Rectal smooth muscle tissue (tissue), 1 donor: ENCODE data around the gene GAP43.

Source experiments
- H3K27ac ChIP-seq: one replicate; pipeline ENCODE4 v1.7.0; 2013; ENCODE audit warnings: low read depth, low read length, inconsistent platforms
- H3K27me3 ChIP-seq: one replicate; pipeline ENCODE4 v1.7.0; 2013; ENCODE audit warnings: low read length; ENCODE audit not compliant: control insufficient read depth, insufficient read depth
- H3K36me3 ChIP-seq: one replicate; pipeline ENCODE4 v1.7.0; 2013; ENCODE audit warnings: low read length; ENCODE audit not compliant: control insufficient read depth, insufficient read depth
- H3K4me1 ChIP-seq: one replicate; pipeline ENCODE4 v1.7.0; 2013; ENCODE audit warnings: low read length; ENCODE audit not compliant: control insufficient read depth, insufficient read depth
- H3K4me3 ChIP-seq: one replicate; pipeline ENCODE4 v1.7.0; 2013; ENCODE audit warnings: low read length
- H3K9ac ChIP-seq: one replicate; pipeline ENCODE4 v1.7.0; 2013; ENCODE audit warnings: low read length

GAP43 gene

DNA sequence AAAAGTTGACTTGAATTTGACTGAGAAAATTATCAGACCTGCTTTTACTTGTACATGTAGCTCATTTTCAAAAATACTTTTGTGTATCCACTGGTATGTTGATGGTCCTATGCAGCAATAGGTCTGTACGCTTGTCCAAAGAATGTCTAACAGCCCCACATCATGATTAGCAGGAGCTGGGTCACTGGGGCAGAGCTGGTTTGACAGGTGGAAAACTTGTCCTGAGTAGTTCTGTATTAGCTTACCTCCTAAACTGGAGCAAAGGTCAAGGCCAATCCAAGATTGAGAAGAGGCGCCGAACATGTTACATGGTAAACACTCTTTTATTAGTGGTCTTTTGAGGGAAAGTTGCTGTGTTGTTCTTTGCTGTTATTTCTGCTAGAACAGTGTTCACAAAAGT lies 50.6 kb downstream of the GAP43 start:
- Histone ChIP-seq H3K9ac (no peak overlapping the region), H3K27me3 (no peaks in the 10 kb centered on the region), H3K4me3 (no peak overlapping the region), H3K36me3 (no peaks in the 10 kb centered on the region), H3K4me1 (no peaks in the 10 kb centered on the region), H3K27ac (no peak overlapping the region)

DNA sequence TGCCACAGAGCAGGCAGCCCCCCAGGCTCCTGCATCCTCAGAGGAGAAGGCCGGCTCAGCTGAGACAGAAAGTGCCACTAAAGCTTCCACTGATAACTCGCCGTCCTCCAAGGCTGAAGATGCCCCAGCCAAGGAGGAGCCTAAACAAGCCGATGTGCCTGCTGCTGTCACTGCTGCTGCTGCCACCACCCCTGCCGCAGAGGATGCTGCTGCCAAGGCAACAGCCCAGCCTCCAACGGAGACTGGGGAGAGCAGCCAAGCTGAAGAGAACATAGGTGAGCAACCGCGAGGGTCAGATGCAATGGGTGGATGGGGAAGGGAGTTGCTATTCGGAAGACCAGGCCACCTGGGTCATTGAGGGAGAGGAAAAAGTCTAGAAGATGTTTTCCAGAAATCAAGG lies 53.0 kb downstream of the GAP43 start:
- H3K27ac ChIP-seq, result no peak overlapping the region
- no peak overlapping the region for H3K9ac ChIP-seq
- no peaks in the 10 kb centered on the region for H3K27me3 ChIP-seq
- H3K36me3 ChIP-seq, result no peaks in the 10 kb centered on the region
- H3K4me1 ChIP-seq, result no peaks in the 10 kb centered on the region
- no peak overlapping the region for H3K4me3 ChIP-seq

DNA sequence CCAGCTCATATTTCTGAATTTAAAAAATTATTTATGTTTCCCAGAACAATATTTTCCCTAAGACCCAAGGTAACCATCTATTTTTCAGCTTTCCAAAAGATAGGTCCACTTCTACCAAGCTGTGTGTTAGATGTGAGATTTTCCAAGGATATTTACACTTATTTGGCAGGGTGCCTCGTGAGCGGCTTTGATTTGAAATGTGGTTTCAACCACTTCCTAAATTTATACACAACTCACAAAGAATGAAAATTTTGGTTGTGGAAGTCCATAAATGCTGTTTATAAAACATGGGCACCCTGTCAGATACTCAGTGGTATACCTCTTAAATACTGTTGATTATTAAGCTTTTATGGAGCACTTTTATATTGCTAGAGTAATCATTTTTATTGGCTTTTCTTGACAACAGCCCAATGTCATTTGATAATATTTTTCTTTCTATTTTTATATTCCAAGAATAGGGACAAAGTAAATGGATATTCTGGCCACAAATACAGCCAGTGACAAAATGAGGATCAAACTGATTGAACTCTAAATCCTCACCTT lies 57.6 kb downstream of the GAP43 start:
- H3K27me3 ChIP-seq, result no peaks in the 10 kb centered on the region
- H3K27ac ChIP-seq, result no peak overlapping the region
- no peak overlapping the region for H3K4me3 ChIP-seq
- H3K4me1 ChIP-seq, result no peaks in the 10 kb centered on the region
- no peak overlapping the region for H3K9ac ChIP-seq
- no peaks in the 10 kb centered on the region for H3K36me3 ChIP-seq

DNA sequence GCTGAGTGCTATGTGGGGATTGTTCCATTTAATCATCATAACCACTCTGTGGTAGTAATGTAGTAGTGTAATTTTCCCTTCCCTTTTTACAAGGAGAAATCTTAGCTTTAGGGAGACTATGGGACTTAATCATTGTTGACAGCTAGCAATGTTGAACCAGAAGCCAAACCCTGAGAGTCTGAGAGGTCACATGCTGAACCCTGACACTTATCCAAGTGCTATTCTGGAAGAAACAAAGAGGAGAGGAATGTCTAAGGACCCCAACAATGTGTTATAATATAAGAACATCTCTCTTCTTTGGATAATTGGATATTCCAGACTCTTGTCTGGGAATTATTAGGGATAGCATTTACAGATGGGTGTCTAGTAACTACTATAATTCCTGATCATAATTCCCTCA lies 58.4 kb downstream of the GAP43 start:
- Histone ChIP-seq H3K4me3 (no peak overlapping the region), H3K27me3 (no peaks in the 10 kb centered on the region), H3K36me3 (no peaks in the 10 kb centered on the region), H3K27ac (no peak overlapping the region), H3K4me1 (no peaks in the 10 kb centered on the region), H3K9ac (no peak overlapping the region)

DNA sequence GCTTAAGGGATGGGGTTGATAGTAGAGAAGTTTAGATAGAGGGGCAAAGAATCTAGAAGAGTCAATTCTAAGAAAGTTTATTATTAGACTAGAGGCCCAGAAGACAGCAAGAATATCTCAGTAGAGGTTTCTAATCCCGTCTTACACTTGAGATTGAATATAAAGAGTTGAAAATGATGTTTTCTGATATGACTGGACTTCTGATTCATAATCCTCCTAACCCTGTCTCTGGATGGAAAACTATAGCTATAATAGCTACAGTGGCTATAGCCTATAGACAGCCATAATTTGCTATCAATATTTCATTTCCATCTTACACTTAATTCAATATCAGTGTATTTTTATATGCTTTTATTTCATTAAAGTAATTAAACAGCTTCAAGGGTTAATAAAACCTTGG lies 60.0 kb downstream of the GAP43 start:
- Histone ChIP-seq H3K27ac (no peak overlapping the region), H3K4me3 (no peak overlapping the region), H3K36me3 (no peaks in the 10 kb centered on the region), H3K27me3 (no peaks in the 10 kb centered on the region), H3K4me1 (no peaks in the 10 kb centered on the region), H3K9ac (no peak overlapping the region)

DNA sequence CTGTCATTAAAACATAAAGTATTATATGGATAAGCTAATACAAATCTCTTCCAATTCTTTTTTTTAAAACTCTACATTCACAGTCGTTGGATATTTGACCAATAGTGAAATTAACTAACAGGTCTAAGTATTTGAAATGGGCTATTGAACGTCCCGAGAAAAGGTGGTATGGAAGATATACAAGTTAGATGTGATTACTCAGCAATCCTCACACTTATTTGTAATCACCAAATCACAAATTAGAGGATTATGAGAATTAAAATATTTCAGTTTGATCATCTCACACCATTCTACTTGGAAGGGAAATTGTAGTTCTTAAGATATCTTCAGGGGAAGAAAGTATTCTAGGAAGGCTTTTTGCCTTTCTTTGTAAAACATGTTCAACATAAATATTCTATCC lies 60.5 kb downstream of the GAP43 start:
- no peaks in the 10 kb centered on the region for H3K36me3 ChIP-seq
- no peaks in the 10 kb centered on the region for H3K4me1 ChIP-seq
- H3K27me3 ChIP-seq, result no peaks in the 10 kb centered on the region
- no peak overlapping the region for H3K27ac ChIP-seq
- no peak overlapping the region for H3K4me3 ChIP-seq
- H3K9ac ChIP-seq, result no peak overlapping the region

DNA sequence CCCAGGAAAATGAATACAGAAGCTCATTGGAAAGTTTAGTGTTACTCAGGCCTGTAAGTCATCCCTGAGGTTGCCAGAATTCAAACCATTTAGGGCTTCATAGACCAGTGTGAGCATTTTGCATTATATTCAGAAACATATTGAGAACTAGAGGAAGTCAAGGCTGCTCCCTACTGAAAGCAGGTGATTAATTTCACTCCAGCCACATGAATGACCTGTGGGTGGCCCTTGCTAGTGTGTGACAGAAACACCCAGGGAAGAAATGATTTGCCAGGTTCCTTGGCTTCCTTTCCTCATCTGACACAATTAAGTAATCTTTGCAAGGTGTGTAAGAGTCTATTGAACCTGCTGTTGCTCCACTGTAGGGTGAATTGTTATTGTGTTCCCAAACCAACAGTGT lies 61.8 kb downstream of the GAP43 start:
- no peaks in the 10 kb centered on the region for H3K4me1 ChIP-seq
- no peaks in the 10 kb centered on the region for H3K27me3 ChIP-seq
- H3K27ac ChIP-seq, result no peak overlapping the region
- H3K36me3 ChIP-seq, result no peaks in the 10 kb centered on the region
- no peak overlapping the region for H3K9ac ChIP-seq
- H3K4me3 ChIP-seq, result no peak overlapping the region

DNA sequence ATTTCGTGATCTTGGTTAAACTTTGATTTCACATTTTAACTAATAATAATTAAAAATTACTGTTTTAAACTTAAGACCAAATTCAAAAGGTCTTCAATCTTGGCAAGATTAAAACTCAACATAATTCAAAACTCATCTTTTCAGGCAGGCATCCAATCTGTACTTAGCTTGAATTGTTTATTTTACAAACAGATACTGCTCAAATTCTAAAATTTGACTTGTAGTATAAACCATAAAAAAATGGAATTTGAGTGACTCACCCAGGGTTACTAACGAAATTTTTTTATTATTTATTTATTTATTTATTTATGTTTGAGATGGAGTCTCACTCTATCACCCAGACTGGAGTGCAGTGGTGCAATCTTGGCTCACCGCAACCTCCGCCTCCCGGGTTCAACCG lies 64.4 kb downstream of the GAP43 start:
- Histone ChIP-seq H3K27ac (no peak overlapping the region), H3K4me1 (no peaks in the 10 kb centered on the region), H3K4me3 (no peak overlapping the region), H3K9ac (no peak overlapping the region), H3K36me3 (no peaks in the 10 kb centered on the region), H3K27me3 (no peaks in the 10 kb centered on the region)

DNA sequence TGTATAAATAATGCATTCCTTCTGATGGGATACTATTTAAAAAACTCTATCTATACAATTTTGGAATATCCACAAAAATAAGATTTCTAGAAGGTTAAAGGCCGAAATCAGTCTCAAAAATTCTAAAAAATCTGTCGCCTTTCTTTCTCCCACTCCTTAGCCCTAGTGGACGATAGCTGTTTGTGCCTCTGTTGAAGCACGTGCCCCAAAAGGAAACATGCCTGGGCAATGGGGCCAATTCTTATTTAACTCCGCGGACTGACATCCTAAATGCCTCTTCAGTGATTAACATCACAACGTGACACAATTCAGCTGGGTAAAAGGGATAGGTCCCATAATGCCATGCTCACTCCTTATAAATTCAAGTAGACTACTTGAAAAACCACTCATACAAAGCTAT lies 65.1 kb downstream of the GAP43 start:
- Histone ChIP-seq H3K27me3 (no peaks in the 10 kb centered on the region), H3K27ac (no peak overlapping the region), H3K4me3 (no peak overlapping the region), H3K9ac (no peak overlapping the region), H3K36me3 (no peaks in the 10 kb centered on the region), H3K4me1 (no peaks in the 10 kb centered on the region)

DNA sequence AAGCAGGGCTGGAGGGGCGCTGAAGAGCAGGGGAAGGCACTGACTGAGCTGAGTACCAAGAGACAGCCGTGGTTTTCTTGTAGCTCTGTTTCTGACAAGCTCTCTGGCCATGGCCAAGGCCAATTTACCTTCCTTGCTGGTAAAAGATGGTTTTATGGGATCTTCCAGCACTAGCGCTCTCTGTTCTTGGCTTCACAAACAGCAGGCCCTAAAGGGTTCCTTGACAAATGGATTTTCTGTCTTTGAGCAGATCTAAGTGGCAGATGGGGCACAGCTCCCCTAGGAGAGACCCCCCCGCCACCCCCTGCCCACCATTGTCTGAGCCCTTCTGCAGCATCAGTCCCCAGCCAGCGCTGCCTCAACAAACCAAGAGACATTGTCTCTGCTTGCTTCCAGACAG lies 66.6 kb downstream of the GAP43 start:
- H3K27ac ChIP-seq, result no peak overlapping the region
- no peaks in the 10 kb centered on the region for H3K36me3 ChIP-seq
- H3K27me3 ChIP-seq, result no peaks in the 10 kb centered on the region
- H3K4me3 ChIP-seq, result no peak overlapping the region
- no peak overlapping the region for H3K9ac ChIP-seq
- H3K4me1 ChIP-seq, result no peaks in the 10 kb centered on the region

DNA sequence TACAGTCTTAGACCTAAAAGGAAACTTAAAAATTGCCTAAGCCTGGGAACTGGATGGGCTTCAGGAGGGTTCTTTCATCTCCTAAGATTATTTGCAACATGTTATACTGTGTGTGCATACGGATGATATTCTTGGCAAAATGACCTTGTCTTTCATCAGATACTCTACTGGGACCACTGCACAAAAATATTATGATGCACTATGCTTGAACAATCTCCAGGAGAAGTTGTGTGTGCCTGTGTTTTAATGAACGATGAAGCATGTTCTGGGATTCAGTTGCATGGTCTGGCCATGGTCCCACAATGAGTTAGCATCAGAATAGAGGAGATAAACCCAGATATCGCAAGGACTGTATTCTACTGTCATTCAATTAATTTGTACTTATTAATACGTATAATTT lies 68.7 kb downstream of the GAP43 start:
- H3K36me3 ChIP-seq, result no peaks in the 10 kb centered on the region
- no peak overlapping the region for H3K4me3 ChIP-seq
- no peaks in the 10 kb centered on the region for H3K27me3 ChIP-seq
- H3K27ac ChIP-seq, result no peak overlapping the region
- H3K4me1 ChIP-seq, result no peaks in the 10 kb centered on the region
- no peak overlapping the region for H3K9ac ChIP-seq

DNA sequence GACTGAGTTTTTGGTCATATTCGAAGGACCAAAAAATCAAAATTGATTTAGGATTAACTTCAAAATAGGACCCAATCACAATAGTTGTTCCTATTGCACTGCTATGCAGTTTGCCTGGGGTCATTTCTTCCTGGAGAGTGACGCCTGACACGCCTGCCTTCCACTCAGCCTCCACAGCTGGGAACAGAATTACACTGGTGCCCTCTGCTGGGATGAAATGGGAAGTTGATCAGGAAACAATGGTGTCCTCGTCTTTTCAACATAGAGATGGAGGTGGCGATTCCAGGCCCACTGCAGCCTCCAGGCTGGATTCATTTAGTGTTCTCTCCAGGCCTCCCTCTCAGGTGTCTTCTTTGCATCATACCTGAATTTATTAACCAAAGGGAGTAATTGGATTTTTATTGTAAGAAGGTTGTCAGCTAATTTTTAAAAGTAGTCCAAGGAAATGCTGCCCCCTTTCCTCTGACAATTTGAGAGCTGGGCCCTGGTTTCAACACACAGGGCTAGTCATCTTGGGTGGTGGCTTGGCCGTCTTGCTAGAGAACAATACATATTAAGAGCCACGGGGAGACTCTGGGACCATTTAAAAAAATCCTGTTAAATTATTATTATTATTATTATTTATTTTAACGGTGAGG lies 69.7 kb downstream of the GAP43 start:
- Histone ChIP-seq H3K4me3 (no peak overlapping the region), H3K27ac (no peak overlapping the region), H3K9ac (no peak overlapping the region), H3K4me1 (no peaks in the 10 kb centered on the region), H3K27me3 (no peaks in the 10 kb centered on the region), H3K36me3 (no peaks in the 10 kb centered on the region)

DNA sequence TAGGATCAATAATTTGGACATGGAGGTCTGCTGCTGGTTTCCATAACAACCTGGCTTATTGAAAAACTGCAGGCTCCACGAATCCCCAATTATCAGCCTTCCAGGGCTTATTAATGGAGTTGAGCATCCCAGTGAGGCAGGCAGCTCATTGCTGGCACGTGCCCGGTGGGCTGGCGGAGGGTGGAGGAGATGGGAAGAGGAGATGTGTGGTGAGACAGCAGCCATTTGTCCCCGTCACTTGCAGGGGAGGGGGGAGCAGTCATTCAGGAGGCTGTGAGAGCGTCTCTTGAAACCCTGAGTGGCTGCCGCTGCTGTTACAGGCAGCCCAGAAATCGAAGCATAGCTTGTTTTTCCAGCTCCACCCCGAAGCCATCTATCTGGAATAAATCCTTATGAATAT lies 70.6 kb downstream of the GAP43 start:
- H3K9ac ChIP-seq, result no peak overlapping the region
- H3K4me3 ChIP-seq, result no peak overlapping the region
- no peak overlapping the region for H3K27ac ChIP-seq
- no peaks in the 10 kb centered on the region for H3K36me3 ChIP-seq
- H3K4me1 ChIP-seq, result no peaks in the 10 kb centered on the region
- no peaks in the 10 kb centered on the region for H3K27me3 ChIP-seq
